ENCODE results near the gene PDE4C. TPM values are rescaled to one million over a fixed set of nuclear protein-coding genes. Genes with fewer than 3 reads are reported as not detected.

The PDE4C gene
- total and polyA plus RNA-seq, 8 donors = 0.12 to 1.3 (median 0.37) TPM; not detected in 1

Other genes starting within 250 kb of the PDE4C start
- 10 to 100 TPM in 1 of 6 donors, 1 to 10 TPM in 5; 3.8 to 22.0 (median 8.1) TPM for gene ARRDC2, start 218.3 kb downstream of the PDE4C start, total RNA-seq
- gene ARRDC2, start 218.3 kb downstream of the PDE4C start, polyA plus RNA-seq = 10 to 100 TPM; 32.3 to 34.8 TPM
- 1 to 10 TPM in 1 of 6 donors, under 1 TPM in 5; 0.19 to 1.1 (median 0.53) TPM for gene IL12RB1, start 139.5 kb downstream of the PDE4C start, total RNA-seq
- under 1 TPM; 0.15 to 0.40 TPM for gene IL12RB1, start 139.5 kb downstream of the PDE4C start, polyA plus RNA-seq
- gene MAST3, start 128.7 kb downstream of the PDE4C start, total RNA-seq = 10 to 100 TPM; 19.7 to 27.5 (median 24.2) TPM
- gene MAST3, start 128.7 kb downstream of the PDE4C start, polyA plus RNA-seq = 10 to 100 TPM; 13.7 to 24.7 TPM
- gene PIK3R2, start 73.3 kb downstream of the PDE4C start, total RNA-seq = 10 to 100 TPM; 11.6 to 21.2 (median 12.2) TPM
- 1 to 10 TPM; 4.3 to 6.5 TPM for gene PIK3R2, start 73.3 kb downstream of the PDE4C start, polyA plus RNA-seq
- 100 to 1,000 TPM in 1 of 6 donors, 10 to 100 TPM in 5; 12.2 to 108 (median 23.2) TPM for gene IFI30, start 52.6 kb downstream of the PDE4C start, total RNA-seq
- 10 to 100 TPM; 21.4 to 22.2 TPM for gene IFI30, start 52.6 kb downstream of the PDE4C start, polyA plus RNA-seq
- 1 to 10 TPM; 2.8 to 6.2 (median 4.0) TPM for gene MPV17L2, start 33.2 kb downstream of the PDE4C start, total RNA-seq
- gene MPV17L2, start 33.2 kb downstream of the PDE4C start, polyA plus RNA-seq = 10 to 100 TPM in 1 of 2 donors, 1 to 10 TPM in 1; 9.9 to 10.4 TPM
- gene RAB3A, start 22.4 kb downstream of the PDE4C start, total RNA-seq = 1 to 10 TPM in 5 of 6 donors, under 1 TPM in 1; 0.79 to 2.6 (median 1.6) TPM
- gene RAB3A, start 22.4 kb downstream of the PDE4C start, polyA plus RNA-seq = 1 to 10 TPM; 2.3 to 4.4 TPM
- gene IQCN, start 48.0 kb upstream of the PDE4C start, total RNA-seq = 1 to 10 TPM; 1.0 to 5.6 (median 1.6) TPM
- gene IQCN, start 48.0 kb upstream of the PDE4C start, polyA plus RNA-seq = 10 to 100 TPM; 14.7 to 25.3 TPM
- gene JUND, start 55.2 kb upstream of the PDE4C start, total RNA-seq = 100 to 1,000 TPM in 5 of 6 donors, 10 to 100 TPM in 1; 86.8 to 181 (median 137) TPM
- gene JUND, start 55.2 kb upstream of the PDE4C start, polyA plus RNA-seq = 100 to 1,000 TPM; 111 to 128 TPM
- 10 to 100 TPM; 16.5 to 39.0 (median 33.4) TPM for gene LSM4, start 96.6 kb upstream of the PDE4C start, total RNA-seq
- gene LSM4, start 96.6 kb upstream of the PDE4C start, polyA plus RNA-seq = 10 to 100 TPM; 65.9 to 67.9 TPM
- gene PGPEP1, start 114.2 kb upstream of the PDE4C start, total RNA-seq = 10 to 100 TPM; 32.9 to 44.4 (median 37.1) TPM
- gene PGPEP1, start 114.2 kb upstream of the PDE4C start, polyA plus RNA-seq = 10 to 100 TPM; 10.4 to 20.7 TPM
- 100 to 1,000 TPM in 2 of 6 donors, 10 to 100 TPM in 4; 33.3 to 277 (median 43.5) TPM for gene GDF15, start 159.7 kb upstream of the PDE4C start, total RNA-seq
- gene GDF15, start 159.7 kb upstream of the PDE4C start, polyA plus RNA-seq = 10 to 100 TPM; 28.1 to 57.7 TPM
- 1 to 10 TPM in 3 of 6 donors, under 1 TPM in 3; 0.14 to 6.1 (median 1.2) TPM for gene LRRC25, start 171.2 kb upstream of the PDE4C start, total RNA-seq
- gene LRRC25, start 171.2 kb upstream of the PDE4C start, polyA plus RNA-seq = 1 to 10 TPM in 1 of 2 donors, under 1 TPM in 1; 0.85 to 1.0 TPM
- 10 to 100 TPM; 20.5 to 33.8 (median 23.7) TPM for gene SSBP4, start 193.0 kb upstream of the PDE4C start, total RNA-seq
- gene SSBP4, start 193.0 kb upstream of the PDE4C start, polyA plus RNA-seq = 100 to 1,000 TPM in 1 of 2 donors, 10 to 100 TPM in 1; 77.5 to 116 TPM
- 10 to 100 TPM; 26.1 to 58.4 (median 44.7) TPM for gene ISYNA1, start 211.7 kb upstream of the PDE4C start, total RNA-seq
- 100 to 1,000 TPM; 187 to 309 TPM for gene ISYNA1, start 211.7 kb upstream of the PDE4C start, polyA plus RNA-seq

Measured in pancreas (tissue), 8 donors.